ACHN (cell line): Measurements from ENCODE around the gene RINL.
A peak's percentile ranks its signal among the peaks of the same experiment; 100 is the strongest.
"Not testable (repeated sequence)": the region's sequence is repeated elsewhere in the genome, so short reads cannot be mapped to it uniquely, and the experiment has no call there.

Source experiments
- DNase-seq: peaks from one replicate; pipeline ENCODE4 v3.0.0-alpha.2; 2015
- in situ Hi-C: cut with HindIII; loops from 2 replicates; pipeline ENCODE4 v1.10.0; 2017; ENCODE audit warnings: low sequenced_read_pairs, low pct_ligation_motif_present, low pct_unique_long_range_greater_than_20kb

Gene RINL

DNA sequence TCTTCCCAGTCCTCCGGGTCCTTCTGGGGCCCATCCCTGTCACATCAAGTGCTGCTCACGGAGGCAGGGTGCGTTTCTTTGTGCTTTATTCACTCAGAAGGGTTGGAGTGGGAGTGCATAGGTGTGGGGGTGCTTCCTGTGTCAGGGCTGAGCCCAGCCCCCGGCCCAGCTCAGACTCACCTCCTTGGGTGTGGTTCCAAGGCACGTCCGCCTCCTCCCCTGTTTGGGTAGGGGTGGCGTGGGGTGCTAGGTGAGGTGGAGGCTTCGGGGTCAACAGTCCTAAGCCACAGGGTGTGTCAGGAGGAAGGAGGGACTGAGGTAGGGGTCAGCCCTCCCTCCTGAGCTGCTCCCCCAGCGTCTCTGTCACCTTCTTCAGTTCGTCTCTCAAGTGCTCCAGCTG, 30.8 kb upstream of the RINL start:
- DNase-seq = no peak
- in situ Hi-C loops = no loop called here

DNA sequence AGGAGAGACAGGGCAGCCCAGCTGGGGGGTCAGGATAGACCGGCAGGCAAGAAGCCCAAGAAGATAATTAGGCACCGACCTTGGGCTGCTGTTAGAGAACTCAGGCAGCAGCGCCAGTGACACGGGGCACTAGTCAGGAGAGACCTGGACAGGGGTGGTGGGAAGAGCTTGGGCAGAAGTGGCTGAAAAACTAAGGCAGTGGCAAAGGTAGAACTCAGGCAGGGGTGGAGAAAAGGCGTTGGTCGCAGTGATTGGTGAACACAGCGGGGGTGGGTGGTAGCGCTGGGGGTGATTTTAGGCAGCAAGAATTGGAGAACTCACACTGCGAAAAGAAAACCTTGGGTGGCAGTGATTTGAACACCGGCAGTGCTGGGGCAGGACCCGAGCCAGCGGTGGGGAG, 29.6 kb upstream of the RINL start:
- no peak for DNase-seq
- in situ Hi-C loops = no loop called here

DNA sequence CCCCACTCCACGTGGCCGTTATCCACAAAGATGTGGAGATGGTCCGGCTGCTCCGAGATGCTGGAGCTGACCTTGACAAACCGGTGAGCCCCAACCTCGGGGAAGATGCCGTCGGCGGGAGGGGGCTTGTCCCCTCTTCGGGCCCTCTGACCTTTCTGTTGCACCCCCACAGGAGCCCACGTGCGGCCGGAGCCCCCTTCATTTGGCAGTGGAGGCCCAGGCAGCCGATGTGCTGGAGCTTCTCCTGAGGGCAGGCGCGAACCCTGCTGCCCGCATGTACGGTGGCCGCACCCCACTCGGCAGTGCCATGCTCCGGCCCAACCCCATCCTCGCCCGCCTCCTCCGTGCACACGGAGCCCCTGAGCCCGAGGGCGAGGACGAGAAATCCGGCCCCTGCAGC, 29.2 kb upstream of the RINL start:
- in situ Hi-C loops = no loop called here
- DNase-seq = no peak

DNA sequence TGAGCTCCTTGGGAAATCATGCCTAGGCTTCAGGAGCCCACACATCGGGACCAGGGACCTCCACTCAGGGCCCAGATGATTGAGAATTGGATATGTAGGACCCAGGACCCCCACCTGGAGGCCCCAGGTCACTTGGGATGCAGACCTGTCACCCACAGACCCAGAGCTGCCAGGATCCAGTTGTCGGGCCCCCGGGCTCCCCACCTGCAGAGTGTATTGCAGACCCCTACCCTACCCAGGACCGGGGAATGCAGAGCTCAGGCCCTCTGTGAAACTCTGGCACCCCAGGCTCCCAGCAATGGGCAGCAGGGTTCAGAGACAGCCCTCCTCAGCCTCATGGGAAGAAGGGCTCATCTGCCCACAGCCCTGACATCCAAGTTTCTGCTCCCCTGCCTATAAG, 27.5 kb upstream of the RINL start:
- in situ Hi-C loops = no loop called here
- DNase-seq = no peak

DNA sequence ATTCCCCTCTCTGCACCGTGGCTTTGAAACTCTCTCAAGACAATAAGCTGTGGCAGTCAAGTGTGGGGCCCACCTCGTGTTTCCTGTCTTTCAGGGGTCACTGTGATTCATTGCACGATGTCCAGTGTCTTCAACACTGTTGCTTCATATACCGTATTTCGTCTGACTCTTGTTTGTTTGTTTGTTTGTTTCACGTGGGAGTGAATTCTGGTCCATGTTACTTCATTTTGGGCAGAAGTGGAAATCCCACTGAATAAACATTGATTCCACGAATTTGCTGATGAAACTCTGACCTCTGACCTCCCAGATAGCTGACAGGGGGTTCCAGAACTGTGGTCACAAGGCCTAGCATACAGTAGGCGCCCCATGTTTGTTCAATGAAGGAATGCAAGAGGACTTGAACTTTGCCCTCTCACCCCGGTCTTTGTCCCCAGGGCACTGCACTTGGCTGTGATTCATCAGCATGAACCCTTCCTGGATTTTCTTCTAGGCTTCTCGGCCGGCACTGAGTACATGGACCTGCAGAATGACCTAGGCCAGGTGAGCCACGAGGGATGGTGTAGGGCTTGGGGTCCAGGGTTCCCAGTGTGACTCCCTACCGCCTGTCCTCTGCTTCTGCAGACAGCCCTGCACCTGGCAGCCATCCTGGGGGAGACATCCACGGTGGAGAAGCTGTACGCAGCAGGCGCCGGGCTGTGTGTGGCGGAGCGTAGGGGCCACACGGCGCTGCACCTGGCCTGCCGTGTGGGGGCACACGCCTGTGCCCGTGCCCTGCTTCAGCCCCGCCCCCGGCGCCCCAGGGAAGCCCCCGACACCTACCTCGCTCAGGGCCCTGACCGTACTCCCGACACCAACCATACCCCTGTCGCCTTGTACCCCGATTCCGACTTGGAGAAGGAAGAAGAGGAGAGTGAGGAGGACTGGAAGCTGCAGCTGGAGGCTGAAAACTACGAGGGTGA, 26.8 kb upstream of the RINL start:
- DNase-seq = no peak
- in situ Hi-C loops = no loop called here

DNA sequence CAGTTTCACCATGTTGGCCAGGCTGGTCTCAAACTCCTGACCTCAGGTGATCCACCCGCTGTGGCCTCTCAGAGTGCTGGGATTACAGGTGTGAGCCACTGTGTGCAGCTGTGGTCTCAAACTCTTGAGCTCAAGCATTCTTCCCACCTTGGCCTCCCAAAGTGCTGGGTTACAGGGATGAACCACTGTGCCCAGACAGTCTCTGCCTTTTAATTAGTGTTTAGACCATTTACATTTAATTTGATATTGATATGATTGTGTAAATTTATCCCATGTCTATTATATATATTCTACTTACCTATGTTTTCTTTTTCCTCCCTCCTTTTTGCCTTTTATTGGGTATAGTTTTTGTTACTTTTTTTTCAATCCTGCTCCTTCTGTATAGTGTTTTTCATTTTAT, 23.6 kb upstream of the RINL start:
- DNase-seq = no peak
- in situ Hi-C loops = no loop called here

DNA sequence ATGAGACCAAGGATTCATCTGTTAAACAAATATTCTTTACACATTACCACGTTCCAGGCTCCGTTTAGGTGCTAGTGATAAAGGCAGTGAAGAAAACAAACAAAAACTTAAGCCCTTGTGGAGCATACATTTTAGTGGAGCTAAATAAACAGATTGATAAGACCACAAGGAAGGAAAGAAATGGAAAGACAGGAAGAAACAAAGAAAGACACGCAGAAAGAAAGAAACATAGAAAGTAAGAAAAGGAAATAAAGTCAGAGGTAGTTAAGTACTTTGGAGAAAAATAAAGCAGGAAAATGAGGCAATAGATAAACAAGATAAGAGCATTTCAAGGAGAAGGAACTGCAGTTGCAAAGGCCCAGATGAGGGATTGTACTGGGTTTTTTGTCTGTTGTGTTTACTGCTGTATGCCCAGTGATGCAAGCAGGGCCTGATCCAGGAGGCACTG, 22.7 kb upstream of the RINL start:
- in situ Hi-C loops = no loop called here
- peak; percentile 2 for DNase-seq

DNA sequence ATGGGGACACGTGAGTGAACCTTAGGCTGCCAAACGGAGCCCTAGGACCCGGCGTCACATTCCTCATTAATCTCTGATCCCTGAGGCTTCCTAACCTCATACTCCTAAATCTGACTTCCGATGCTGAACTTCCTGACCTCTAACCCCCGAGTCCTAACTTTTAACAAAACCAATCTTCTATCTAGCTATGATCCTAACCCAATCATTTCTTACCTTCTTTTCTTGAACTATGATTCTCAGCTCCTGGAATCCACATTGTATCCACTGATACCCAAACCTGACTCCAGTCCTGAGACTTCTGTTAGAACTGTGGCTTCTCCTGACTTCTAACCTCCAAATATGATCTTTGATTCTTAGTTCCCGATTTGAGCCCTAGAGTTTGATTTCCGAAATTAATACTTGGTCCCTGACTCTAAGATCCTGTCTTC, 22.1 kb upstream of the RINL start:
- peak; percentile 57 for DNase-seq

DNA sequence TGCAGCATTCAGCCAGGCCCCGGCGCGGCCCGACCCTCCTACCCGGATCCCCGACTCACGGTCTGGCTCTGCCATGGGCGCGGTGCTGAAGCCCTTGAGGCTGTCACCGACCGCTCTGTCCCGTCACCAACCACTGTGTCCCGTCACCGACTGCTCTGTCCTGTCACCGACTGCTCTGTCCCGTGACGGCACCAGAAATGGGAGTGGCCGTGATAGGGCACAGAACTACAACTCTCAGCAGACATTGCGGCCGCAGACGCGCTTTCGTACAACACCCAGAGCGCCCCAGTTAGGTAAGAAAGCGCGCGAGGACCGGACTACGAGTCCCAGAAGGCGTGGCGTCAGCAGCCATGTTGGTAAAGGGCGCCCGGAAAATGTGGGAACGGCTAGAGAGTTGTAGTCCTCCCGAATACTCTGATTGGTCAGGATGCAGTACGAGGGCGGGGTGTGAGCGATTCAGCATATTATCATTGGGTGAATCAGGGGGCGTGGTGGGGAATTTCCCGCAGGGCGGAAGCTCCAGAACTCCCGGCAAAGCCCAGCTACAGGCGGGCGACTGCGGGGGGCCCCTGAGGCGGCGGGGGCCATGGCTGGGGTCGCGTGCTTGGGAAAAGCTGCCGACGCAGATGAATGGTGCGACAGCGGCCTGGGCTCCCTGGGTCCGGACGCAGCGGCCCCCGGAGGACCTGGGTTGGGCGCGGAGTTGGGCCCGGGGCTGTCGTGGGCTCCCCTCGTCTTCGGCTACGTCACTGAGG, 21.5 kb upstream of the RINL start, which contains the start of the genes NFKBIB and SIRT2:
Gene NFKBIB (plus strand): TSS at position 523 of the 755 bp plus-strand sequence. CDS start 64 bp downstream, at position 587.
Gene SIRT2 (minus strand): TSS at position 172 of the 755 bp plus-strand sequence. CDS start 97 bp downstream, at position 75.
- in situ Hi-C loops = no loop called here
- DNase-seq = peak; percentile 99

More for the DNA sequence above, 22.1 kb upstream of the RINL start:
- in situ Hi-C loops = no loop called here

DNA sequence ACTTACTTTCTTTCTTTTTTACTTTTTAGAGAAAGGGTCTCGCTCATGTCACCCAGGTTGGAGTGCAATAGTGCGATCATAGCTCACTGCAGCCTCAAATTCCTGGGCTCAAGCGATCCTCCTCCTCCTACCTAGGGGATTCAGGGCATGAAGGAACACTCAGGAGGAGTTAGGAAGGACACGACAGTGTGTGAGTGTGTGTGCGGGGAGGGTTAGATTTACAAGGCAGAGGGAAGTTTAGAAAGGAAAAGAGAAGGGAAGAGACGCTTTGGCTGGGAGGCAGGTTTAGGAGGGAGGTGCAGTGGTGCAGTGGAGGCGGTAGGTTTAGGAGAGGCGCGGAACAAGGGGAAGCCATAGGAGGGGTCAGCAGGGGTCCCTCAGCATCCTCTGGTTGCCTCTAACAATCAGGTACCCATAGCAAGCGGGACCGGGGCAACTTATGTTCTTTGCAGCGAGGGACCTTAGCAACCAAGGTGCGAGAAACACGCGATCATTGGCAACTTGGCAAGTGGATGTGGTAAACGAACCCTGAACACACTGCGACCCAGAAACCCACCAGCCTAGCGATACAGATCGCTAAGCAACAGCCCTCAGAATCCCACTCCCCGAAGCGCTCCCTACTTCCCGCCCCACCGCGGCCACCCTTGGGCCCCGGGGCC, 20.8 kb upstream of the RINL start:
- DNase-seq = no peak
- in situ Hi-C loops = no loop called here

DNA sequence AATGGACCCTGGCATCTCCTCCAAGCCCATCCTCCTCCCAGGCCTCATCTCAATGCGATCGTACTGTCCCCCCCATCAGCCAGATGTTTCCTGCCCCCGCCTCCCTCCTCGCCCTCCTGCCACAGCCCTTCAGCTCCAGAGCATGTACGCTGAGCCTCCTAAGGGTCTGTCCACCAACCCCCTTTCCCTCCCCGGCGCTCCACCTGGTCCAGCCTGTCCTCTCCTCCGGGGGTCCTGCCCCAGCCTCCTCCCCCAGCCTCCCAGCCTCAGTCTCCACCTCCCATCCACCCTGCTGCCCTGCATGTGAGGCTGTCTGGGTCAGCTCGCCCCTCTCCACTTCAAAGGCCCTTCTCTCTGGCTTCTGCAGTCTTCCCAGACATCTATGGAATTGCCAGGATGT, 16.9 kb upstream of the RINL start:
- in situ Hi-C loops = no loop called here

DNA sequence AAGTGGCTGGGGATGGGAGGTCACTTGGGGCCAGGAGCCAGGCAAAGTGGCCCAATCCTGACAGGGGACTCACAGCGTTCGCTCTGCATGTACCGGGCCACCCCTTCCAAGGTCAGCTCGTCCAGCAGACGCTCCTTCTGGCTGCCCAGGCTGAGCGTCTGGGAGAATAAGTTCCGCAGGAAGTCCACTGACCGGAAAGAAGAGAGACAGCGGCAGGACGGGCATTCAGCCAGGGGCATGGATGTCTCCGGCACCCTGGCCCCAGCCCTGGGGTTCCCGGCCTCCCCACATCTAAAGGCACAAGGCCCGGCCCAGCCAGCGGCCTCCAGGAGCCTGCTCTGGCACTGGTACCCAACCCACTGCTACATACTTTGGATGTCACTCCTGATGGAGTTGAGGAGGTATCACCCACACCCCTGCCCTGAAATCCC, 15.3 kb upstream of the RINL start:
- in situ Hi-C loops = no loop called here
- no peak for DNase-seq

More for the DNA sequence above, 16.9 kb upstream of the RINL start:
- no peak for DNase-seq

DNA sequence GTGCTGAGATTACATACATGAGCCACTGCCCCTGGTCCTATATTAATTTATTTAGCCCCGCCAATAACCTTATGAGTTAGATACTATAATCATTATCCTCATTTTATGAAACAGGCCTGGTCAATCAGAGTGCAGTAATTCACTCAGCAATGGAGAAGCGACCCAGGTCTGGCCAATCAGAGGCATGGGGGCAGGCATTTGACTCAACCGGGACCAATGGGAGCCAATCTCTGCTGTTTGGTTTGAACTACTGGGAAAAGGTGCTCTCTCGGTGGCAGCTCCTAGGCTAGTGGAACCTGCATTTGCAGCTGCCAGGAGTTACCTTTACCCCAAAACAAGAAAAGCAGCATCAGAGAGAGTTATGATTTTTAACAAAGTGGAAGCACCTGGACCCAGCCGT, 14.8 kb upstream of the RINL start:
- in situ Hi-C loops = no loop called here

DNA sequence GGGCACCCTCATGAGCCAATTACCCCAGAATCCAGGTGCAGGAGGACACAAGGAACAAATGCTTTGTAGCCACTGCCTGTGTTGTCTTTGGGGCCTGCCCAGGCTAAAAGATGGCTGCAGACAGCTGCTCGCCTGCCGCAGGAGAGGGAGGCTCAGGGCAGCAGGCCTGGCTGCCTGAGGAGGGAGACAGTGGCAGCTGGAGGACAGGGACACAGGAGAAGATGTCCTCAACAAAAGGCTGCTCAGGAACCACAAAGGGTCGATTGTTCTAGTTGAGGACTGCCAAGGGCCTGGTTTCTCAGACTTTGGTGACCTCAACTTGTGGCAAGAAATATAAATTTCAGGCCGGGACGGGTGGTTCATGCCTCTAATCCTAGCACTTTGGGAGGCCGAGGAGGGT, 13.7 kb upstream of the RINL start:
- no peak for DNase-seq

More for the DNA sequence above, 14.8 kb upstream of the RINL start:
- DNase-seq = no peak

DNA sequence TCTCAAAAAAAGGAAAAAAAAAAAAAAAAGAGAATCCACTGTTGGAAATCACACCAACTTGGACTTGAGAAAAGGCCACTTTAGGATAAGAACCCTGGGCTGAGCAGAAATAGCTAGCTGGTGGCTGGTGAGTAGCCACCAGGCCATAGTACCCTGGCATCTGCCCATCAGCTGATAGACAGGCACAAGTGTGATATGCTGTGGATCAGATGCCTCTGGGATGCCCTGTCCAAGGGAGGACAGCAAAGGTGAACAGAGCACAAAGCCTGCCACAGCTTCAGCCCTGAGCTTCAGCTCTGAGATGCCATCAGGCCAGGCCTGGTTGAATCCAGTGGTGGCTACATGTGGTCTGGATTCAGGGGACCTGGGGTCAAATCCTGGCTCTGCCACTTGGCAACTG, 12.6 kb upstream of the RINL start:
- no peak for DNase-seq
- in situ Hi-C loops = no loop called here

More for the DNA sequence above, 13.7 kb upstream of the RINL start:
- in situ Hi-C loops = no loop called here

DNA sequence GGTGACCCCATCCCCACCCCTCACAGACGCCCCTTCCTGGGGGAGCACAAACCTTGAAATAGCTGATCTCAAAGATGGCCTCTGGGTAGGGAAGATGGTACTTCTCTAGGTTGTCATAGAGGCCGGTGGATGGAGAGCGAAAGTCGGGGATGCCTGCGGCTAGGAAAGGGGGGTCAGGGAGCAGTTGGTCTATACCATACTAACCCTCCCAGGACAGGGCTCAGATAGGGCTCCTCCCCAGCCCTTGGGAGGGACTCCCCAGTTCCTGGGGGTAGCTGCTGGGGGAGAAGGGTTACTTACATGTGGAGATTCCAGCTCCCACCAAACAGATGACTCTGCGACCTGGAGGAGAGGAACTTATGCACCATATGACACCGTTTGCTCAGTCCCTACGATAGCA, 11.7 kb upstream of the RINL start:
- in situ Hi-C loops = no loop called here
- no peak for DNase-seq

DNA sequence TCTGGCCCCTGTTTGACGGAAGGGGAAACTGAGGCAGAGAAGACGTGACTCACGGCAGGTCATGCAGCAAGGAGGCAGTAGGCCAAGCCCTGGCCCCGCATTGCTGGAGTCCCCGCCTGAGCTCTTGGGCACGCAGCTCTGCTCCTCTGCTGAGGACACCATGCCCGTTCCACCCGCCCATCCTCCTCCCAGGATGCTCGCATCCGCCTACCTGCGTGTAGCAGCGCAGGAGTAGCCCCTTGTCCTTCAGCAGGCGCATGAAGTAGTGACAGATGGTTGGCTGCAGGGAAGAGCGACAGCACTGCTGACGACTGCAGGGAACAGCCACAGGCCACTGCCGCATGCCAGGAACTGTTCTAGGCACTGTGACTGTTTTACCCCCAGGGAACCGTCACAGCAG, 10.8 kb upstream of the RINL start:
- DNase-seq = no peak
- in situ Hi-C loops = no loop called here

DNA sequence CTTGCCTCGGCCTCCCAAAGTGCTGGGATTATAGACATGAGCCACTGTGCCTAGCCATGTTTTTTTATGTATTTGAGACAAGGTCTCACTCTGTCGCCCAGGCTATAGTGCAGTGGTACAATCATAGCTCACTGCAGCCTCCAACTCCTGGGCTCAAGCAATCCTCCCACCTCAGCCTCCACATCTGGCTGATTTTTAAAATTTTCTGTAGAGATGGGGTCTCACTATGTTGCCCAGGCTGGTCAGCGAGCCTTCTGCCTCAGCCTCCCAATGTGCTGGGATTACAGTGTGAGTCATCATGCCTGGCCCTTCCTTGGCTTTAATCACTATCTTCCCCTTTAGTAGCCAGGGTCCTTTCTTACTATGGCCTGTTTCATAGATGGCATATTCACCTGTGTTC, 6.6 kb upstream of the RINL start:
- not testable (repeated sequence) for DNase-seq

DNA sequence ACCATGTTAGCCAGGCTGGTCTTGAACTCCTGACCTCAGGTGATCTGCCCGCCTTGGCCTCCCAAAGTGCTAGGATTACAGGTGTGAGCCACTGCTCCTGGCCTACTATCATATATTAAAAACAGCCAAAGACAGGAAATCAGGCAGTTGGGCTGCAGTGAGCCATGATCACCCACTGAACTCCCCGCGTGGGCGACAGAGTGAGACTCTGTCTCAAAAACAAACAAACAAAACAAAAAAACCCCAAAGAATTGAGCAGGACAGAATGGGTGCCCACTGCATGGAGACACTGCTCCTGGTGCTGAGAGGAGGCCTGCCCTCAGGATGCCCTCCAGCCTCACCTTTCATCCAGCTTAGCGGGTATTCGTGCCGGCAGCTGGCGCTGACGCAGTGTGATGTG, 5.2 kb upstream of the RINL start:
- no peak for DNase-seq
- in situ Hi-C loops = no loop called here

More for the DNA sequence above, 6.6 kb upstream of the RINL start:
- in situ Hi-C loops = not testable (repeated sequence)
